SK-N-SH treated with all-trans-retinoic acid at 6 μM for 48 hours (cell line): Measurements from ENCODE around the gene PTPRC.

ENCODE experiments used
- ARNTL ChIP-seq: fragments of 450-650 bp; formaldehyde crosslinking; IDR thresholded peaks from 2 replicates; pipeline ENCODE4 v1.5.0; 2020; ENCODE audit warnings: low read depth, mild to moderate bottlenecking, moderate library complexity, borderline replicate concordance
- GLIS3 ChIP-seq: fragments of 250-450 bp; sonication (Bioruptor Pico); IDR thresholded peaks from 2 replicates; pipeline ENCODE4 v1.5.0; 2020; ENCODE audit warnings: mild to moderate bottlenecking, moderate library complexity
- OSR1 ChIP-seq: fragments of 250-450 bp; sonication (Bioruptor Pico); IDR thresholded peaks from 2 replicates; pipeline ENCODE4 v1.8.0; 2022; ENCODE audit warnings: moderate library complexity, mild to moderate bottlenecking, inconsistent platforms
- TOX ChIP-seq: fragments of 250-450 bp; sonication (Bioruptor Pico); IDR thresholded peaks from 2 replicates; pipeline ENCODE4 v1.8.0; 2021; ENCODE audit warnings: mild to moderate bottlenecking, moderate library complexity, borderline replicate concordance
- TF ChIP-seq, protein P1 (sequence below): fragments of 250-450 bp; sonication (Bioruptor Pico); IDR thresholded peaks from 2 replicates; pipeline ENCODE4 v1.5.0; 2020; ENCODE audit warnings: mild to moderate bottlenecking, moderate library complexity
- TF ChIP-seq, protein P2 (sequence below): fragments of 250-450 bp; sonication (Bioruptor Pico); IDR thresholded peaks from 2 replicates; pipeline ENCODE4 v1.5.1; 2020; ENCODE audit warnings: low read depth, mild to moderate bottlenecking, moderate library complexity
- TF ChIP-seq, protein P3 (sequence below): fragments of 250-450 bp; sonication (Bioruptor Pico); IDR thresholded peaks from 2 replicates; pipeline ENCODE4 v1.8.0; 2020; ENCODE audit warnings: mild to moderate bottlenecking, moderate library complexity, borderline replicate concordance

DNA sequence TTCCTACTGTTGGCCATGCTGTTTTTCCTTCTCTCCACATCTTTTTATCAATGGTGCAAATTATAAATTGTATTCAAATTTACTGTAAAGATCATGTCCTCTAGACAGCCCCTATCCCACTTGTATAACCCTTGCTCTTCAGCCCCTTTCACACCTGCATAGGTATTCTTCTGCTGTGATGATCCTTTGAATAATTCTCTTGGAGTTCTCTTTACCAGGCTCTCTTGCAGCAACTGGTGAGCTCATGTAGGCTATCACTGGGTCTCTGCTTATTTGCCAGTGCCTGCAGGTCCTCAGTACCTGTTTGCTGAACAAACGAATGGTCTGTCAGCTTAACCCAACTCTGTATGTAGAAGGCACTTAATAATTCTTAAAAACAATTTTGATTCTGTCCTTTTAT lies 8.2 kb downstream of the PTPRC start:
- TF ChIP-seq, protein P1, sequence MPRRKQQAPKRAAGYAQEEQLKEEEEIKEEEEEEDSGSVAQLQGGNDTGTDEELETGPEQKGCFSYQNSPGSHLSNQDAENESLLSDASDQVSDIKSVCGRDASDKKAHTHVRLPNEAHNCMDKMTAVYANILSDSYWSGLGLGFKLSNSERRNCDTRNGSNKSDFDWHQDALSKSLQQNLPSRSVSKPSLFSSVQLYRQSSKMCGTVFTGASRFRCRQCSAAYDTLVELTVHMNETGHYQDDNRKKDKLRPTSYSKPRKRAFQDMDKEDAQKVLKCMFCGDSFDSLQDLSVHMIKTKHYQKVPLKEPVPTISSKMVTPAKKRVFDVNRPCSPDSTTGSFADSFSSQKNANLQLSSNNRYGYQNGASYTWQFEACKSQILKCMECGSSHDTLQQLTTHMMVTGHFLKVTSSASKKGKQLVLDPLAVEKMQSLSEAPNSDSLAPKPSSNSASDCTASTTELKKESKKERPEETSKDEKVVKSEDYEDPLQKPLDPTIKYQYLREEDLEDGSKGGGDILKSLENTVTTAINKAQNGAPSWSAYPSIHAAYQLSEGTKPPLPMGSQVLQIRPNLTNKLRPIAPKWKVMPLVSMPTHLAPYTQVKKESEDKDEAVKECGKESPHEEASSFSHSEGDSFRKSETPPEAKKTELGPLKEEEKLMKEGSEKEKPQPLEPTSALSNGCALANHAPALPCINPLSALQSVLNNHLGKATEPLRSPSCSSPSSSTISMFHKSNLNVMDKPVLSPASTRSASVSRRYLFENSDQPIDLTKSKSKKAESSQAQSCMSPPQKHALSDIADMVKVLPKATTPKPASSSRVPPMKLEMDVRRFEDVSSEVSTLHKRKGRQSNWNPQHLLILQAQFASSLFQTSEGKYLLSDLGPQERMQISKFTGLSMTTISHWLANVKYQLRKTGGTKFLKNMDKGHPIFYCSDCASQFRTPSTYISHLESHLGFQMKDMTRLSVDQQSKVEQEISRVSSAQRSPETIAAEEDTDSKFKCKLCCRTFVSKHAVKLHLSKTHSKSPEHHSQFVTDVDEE (CRISPR knock-in tag) = no peak
- TF ChIP-seq, protein P2, sequence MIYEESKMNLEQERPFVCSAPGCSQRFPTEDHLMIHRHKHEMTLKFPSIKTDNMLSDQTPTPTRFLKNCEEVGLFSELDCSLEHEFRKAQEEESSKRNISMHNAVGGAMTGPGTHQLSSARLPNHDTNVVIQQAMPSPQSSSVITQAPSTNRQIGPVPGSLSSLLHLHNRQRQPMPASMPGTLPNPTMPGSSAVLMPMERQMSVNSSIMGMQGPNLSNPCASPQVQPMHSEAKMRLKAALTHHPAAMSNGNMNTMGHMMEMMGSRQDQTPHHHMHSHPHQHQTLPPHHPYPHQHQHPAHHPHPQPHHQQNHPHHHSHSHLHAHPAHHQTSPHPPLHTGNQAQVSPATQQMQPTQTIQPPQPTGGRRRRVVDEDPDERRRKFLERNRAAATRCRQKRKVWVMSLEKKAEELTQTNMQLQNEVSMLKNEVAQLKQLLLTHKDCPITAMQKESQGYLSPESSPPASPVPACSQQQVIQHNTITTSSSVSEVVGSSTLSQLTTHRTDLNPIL (CRISPR knock-in tag) = no peak
- no peak for TF ChIP-seq GLIS3 (CRISPR knock-in tag)
- TF ChIP-seq, protein P3, sequence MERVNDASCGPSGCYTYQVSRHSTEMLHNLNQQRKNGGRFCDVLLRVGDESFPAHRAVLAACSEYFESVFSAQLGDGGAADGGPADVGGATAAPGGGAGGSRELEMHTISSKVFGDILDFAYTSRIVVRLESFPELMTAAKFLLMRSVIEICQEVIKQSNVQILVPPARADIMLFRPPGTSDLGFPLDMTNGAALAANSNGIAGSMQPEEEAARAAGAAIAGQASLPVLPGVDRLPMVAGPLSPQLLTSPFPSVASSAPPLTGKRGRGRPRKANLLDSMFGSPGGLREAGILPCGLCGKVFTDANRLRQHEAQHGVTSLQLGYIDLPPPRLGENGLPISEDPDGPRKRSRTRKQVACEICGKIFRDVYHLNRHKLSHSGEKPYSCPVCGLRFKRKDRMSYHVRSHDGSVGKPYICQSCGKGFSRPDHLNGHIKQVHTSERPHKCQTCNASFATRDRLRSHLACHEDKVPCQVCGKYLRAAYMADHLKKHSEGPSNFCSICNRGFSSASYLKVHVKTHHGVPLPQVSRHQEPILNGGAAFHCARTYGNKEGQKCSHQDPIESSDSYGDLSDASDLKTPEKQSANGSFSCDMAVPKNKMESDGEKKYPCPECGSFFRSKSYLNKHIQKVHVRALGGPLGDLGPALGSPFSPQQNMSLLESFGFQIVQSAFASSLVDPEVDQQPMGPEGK = no peak
- no peak for TF ChIP-seq TOX (CRISPR knock-in tag)
- no peak for TF ChIP-seq ARNTL (CRISPR knock-in tag)
- no peak for TF ChIP-seq OSR1 (CRISPR knock-in tag)
